Esophagus muscularis mucosa (tissue), 4 donors: ENCODE measurements around the gene KLF17.

Experiments used
- EP300 ChIP-seq: sonication (generic); formaldehyde crosslinking; IDR thresholded peaks from one replicate; pipeline ENCODE4 v1.6.1; 2017; ENCODE audit warnings: antibody characterized with exemption
- POLR2A ChIP-seq: fragments of 450-650 bp; IDR thresholded peaks from one replicate; pipeline ENCODE4 v1.6.1; 2017; ENCODE audit warnings: antibody characterized with exemption, moderate library complexity, mild to moderate bottlenecking, low read depth
- POLR2AphosphoS5 ChIP-seq, 2 donors: sonication (generic); formaldehyde crosslinking; IDR thresholded peaks; one replicate each; pipeline ENCODE4 v1.6.1; 2017; ENCODE audit warnings: antibody characterized with exemption in 2 of 2
- TF ChIP-seq, protein P1 (sequence below), 3 experiments: fragments of 200-600 bp in 2 of 3; fragments of 450-650 bp in 1 of 3; sonication (generic) in 2 of 3; IDR thresholded peaks; one replicate each; pipeline ENCODE4 v1.5.1; 2017 to 2019; ENCODE audit warnings: antibody characterized with exemption in 3 of 3, mild to moderate bottlenecking in 2 of 3, moderate library complexity in 1 of 3

- TF ChIP-seq, protein P1, sequence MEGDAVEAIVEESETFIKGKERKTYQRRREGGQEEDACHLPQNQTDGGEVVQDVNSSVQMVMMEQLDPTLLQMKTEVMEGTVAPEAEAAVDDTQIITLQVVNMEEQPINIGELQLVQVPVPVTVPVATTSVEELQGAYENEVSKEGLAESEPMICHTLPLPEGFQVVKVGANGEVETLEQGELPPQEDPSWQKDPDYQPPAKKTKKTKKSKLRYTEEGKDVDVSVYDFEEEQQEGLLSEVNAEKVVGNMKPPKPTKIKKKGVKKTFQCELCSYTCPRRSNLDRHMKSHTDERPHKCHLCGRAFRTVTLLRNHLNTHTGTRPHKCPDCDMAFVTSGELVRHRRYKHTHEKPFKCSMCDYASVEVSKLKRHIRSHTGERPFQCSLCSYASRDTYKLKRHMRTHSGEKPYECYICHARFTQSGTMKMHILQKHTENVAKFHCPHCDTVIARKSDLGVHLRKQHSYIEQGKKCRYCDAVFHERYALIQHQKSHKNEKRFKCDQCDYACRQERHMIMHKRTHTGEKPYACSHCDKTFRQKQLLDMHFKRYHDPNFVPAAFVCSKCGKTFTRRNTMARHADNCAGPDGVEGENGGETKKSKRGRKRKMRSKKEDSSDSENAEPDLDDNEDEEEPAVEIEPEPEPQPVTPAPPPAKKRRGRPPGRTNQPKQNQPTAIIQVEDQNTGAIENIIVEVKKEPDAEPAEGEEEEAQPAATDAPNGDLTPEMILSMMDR (IDR thresholded peaks at IDR 0.05) = no peak
- TF ChIP-seq POLR2A = no peak
- no peak for TF ChIP-seq EP300
- no peak for TF ChIP-seq POLR2AphosphoS5 (IDR thresholded peaks at IDR 0.05)
Measured at GRCh38 chr1:44158871-44159270, 40.2 kb downstream of the KLF17 start.
